ENCODE measurements around the gene GNLY.

GNLY gene

DNA sequence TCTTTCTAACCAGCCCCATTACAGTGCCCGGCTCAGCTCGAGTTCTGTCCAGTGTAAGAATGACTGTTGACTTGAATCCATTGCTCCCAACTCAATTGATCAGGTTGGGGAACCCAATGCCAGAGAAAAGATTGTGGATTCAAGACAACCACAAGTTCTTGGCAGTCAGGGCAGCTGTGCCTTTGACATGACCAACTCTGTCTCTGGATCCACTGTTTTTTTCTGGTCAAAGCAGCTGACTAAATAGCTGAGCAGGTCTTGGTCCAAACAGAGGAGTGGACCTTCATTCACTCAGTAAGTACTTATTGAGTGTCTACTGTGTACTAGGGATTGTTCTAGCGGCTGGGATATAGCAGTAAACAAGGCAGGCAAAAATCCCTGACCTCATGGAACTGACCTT is 53.3 kb downstream of the GNLY start:
- TF ChIP-seq, protein P1, sequence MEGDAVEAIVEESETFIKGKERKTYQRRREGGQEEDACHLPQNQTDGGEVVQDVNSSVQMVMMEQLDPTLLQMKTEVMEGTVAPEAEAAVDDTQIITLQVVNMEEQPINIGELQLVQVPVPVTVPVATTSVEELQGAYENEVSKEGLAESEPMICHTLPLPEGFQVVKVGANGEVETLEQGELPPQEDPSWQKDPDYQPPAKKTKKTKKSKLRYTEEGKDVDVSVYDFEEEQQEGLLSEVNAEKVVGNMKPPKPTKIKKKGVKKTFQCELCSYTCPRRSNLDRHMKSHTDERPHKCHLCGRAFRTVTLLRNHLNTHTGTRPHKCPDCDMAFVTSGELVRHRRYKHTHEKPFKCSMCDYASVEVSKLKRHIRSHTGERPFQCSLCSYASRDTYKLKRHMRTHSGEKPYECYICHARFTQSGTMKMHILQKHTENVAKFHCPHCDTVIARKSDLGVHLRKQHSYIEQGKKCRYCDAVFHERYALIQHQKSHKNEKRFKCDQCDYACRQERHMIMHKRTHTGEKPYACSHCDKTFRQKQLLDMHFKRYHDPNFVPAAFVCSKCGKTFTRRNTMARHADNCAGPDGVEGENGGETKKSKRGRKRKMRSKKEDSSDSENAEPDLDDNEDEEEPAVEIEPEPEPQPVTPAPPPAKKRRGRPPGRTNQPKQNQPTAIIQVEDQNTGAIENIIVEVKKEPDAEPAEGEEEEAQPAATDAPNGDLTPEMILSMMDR (IDR thresholded peaks at IDR 0.05; ENCODE audit: insufficient read depth, low read depth, low read length, missing control alignments), result no peak
- no peak overlapping the region for H3K4me3 ChIP-seq (ENCODE audit: low read depth, low read length)
- no peak for DNase-seq (ENCODE audit: low read depth)

- TF ChIP-seq, protein P1 (IDR thresholded peaks at IDR 0.05; ENCODE audit: insufficient read depth, low read depth, low read length, missing control alignments), result no peak
- DNase-seq (ENCODE audit: low read depth), result peak; percentile 61
- H3K4me3 ChIP-seq (ENCODE audit: low read depth, low read length), result no peak overlapping the region
These were observed 54.0 kb downstream of the GNLY start for GRCh38 chr2:85748039-85748734.
